Naive thymus-derived CD4-positive, alpha-beta T cell (primary cell): ENCODE results near the gene TOP3B. TPM values are rescaled to one million over a fixed set of nuclear protein-coding genes. Genes with fewer than 3 reads are reported as not detected.
"Not testable (repeated sequence)": the region's sequence is repeated elsewhere in the genome, so short reads cannot be mapped to it uniquely, and the experiment has no call there.

Experiments used
- ATAC-seq: fragments of 150-1000 bp; cut with Tn5 transposase; 2 replicates; pipeline ENCODE4 v1.10.0; 2021; ENCODE audit warnings: mild to moderate bottlenecking, moderate library complexity
- CTCF ChIA-PET: fragments of 350-600 bp; sonication (Branson Sonifier 250); formaldehyde crosslinking; loops from one replicate; lab custom pipeline; 2021; ENCODE audit warnings: antibody characterized with exemption; lab: Charles Lee
- POLR2A ChIA-PET: fragments of 350-600 bp; sonication (Branson Sonifier 250); formaldehyde crosslinking; loops from one replicate; lab custom pipeline; 2021; ENCODE audit warnings: antibody characterized with exemption, inconsistent platforms; lab: Charles Lee
- DNase-seq, 9 donors: peaks; one replicate each; pipeline versions ENCODE4 v3.0.0 to v3.0.0-alpha.2; 2020 to 2022; ENCODE audit warnings: mixed read lengths in 1 of 9
- H3K27ac ChIP-seq: one replicate; pipeline ENCODE4 v1.7.0; 2013; ENCODE audit warnings: mild to moderate bottlenecking, low read depth, low read length, moderate library complexity
- H3K27me3 ChIP-seq, 2 donors: one replicate each; pipeline ENCODE4 v1.7.0; 2013; ENCODE audit warnings: low read length in 2 of 2, mild to moderate bottlenecking in 2 of 2, moderate library complexity in 2 of 2; ENCODE audit not compliant: control insufficient read depth in 2 of 2, insufficient read depth in 2 of 2
- H3K36me3 ChIP-seq, 3 experiments: 1 replicate in 2 of 3; 2 replicates in 1 of 3; pipeline ENCODE4 v1.7.0; 2013; ENCODE audit warnings: low read length in 3 of 3, mild to moderate bottlenecking in 3 of 3, moderate library complexity in 1 of 3; ENCODE audit not compliant: insufficient read depth in 3 of 3, control insufficient read depth in 2 of 3
- H3K4me1 ChIP-seq, 2 donors: one replicate each; pipeline ENCODE4 v1.7.0; 2013; ENCODE audit warnings: low read length in 2 of 2, mild to moderate bottlenecking in 2 of 2, moderate library complexity in 1 of 2; ENCODE audit not compliant: control insufficient read depth in 2 of 2, insufficient read depth in 2 of 2
- H3K4me3 ChIP-seq: 2 replicates; pipeline ENCODE4 v1.7.0; 2013; ENCODE audit warnings: mild to moderate bottlenecking, low read length
- H3K9me3 ChIP-seq, 3 experiments: 1 replicate in 2 of 3; 2 replicates in 1 of 3; pipeline ENCODE4 v1.7.0; 2013; ENCODE audit warnings: low read length in 3 of 3; ENCODE audit not compliant: control insufficient read depth in 2 of 3
- H3K27ac Mint-ChIP-seq, 9 donors: one replicate each; pipeline ENCODE4 v1.8.0; 2020 to 2022; ENCODE audit warnings: mixed read lengths in 9 of 9, mild to moderate bottlenecking in 8 of 9, moderate library complexity in 5 of 9, inconsistent platforms in 2 of 9
- H3K27me3 Mint-ChIP-seq, 5 donors: one replicate each; pipeline ENCODE4 v1.8.0; 2021 to 2022; ENCODE audit warnings: mixed read lengths in 5 of 5, mild to moderate bottlenecking in 1 of 5
- H3K36me3 Mint-ChIP-seq, 5 donors: one replicate each; pipeline ENCODE4 v1.8.0; 2020 to 2022; ENCODE audit warnings: mixed read lengths in 5 of 5, mild to moderate bottlenecking in 3 of 5, inconsistent platforms in 1 of 5
- H3K4me1 Mint-ChIP-seq, 7 donors: one replicate each; pipeline ENCODE4 v1.8.0; 2020 to 2022; ENCODE audit warnings: mixed read lengths in 7 of 7, mild to moderate bottlenecking in 3 of 7, inconsistent platforms in 1 of 7
- H3K4me3 Mint-ChIP-seq, 10 donors: one replicate each; pipeline ENCODE4 v1.8.0; 2020 to 2022; ENCODE audit warnings: mild to moderate bottlenecking in 10 of 10, mixed read lengths in 10 of 10, moderate library complexity in 6 of 10, inconsistent platforms in 2 of 10
- H3K9me3 Mint-ChIP-seq, 11 donors: one replicate each; pipeline ENCODE4 v1.8.0; 2020 to 2022; ENCODE audit warnings: mixed read lengths in 11 of 11, mild to moderate bottlenecking in 4 of 11, inconsistent platforms in 1 of 11, moderate library complexity in 1 of 11
- intact Hi-C, 2 donors: fragments of 100-400 bp; cut with micrococcal nuclease; formaldehyde crosslinking; loops; one replicate each; pipeline ENCODE4 v1.15.1; 2023
- polyA plus RNA-seq, 2 donors: library from polyadenylated mRNA; unstranded; fragments of 300-500 nt; fragmentation: Illumina TruSeq; gene quantifications; one replicate each; pipeline ENCODE4 v1.2.3, GENCODE V29; 2021
- total RNA-seq, 6 experiments: library from RNA in 5 of 6; stranded (reverse) in 5 of 6; gene quantifications; 1 replicate in 5 of 6; 2 replicates in 1 of 6; pipeline ENCODE4 v1.2.3 and lab custom pipeline; 2021 to 2026

TOP3B gene
- total and polyA plus RNA-seq, 7 experiments from 2014 or later = 8.4 to 80.5 (median 49.5) TPM

GRCh38 chr22:21916309-21916918 is 66.2 kb downstream of the TOP3B start:
- Mint-ChIP-seq H3K4me1 (no peaks in the 10 kb centered on the region), H3K27ac (no peak overlapping the region), H3K4me3 (no peak overlapping the region), H3K27me3 (no peaks in the 10 kb centered on the region), H3K9me3 (no peaks in the 10 kb centered on the region), H3K36me3 (no peaks in the 10 kb centered on the region)
- ChIA-PET POLR2A (no interaction called here), CTCF (interaction anchor here (0.5 kb wide), 1 partner anchor 18 kb away, joined by 3 read pairs; no protein-coding TSS in a partner anchor)
- Histone ChIP-seq H3K36me3 (peaks cover 0 to 2% (median 0%) of the 10 kb centered on the region in 3 experiments), H3K27ac (no peak overlapping the region), H3K4me3 (no peak overlapping the region), H3K4me1 (no peaks in the 10 kb centered on the region), H3K9me3 (no peaks in the 10 kb centered on the region), H3K27me3 (no peaks in the 10 kb centered on the region)
- DNase-seq (no peak), ATAC-seq (no peak)
- intact Hi-C loops = no loop called here

GRCh38 chr22:21915624-21916308 is 66.8 kb downstream of the TOP3B start:
- Histone ChIP-seq H3K9me3 (no peaks in the 10 kb centered on the region), H3K36me3 (no peaks in the 10 kb centered on the region), H3K4me1 (no peaks in the 10 kb centered on the region), H3K4me3 (no peak overlapping the region), H3K27ac (no peak overlapping the region), H3K27me3 (no peaks in the 10 kb centered on the region)
- H3K4me1 Mint-ChIP-seq = no peaks in the 10 kb centered on the region
- ChIA-PET CTCF (interaction anchor here (0.5 kb wide), 1 partner anchor 19 kb away, joined by 3 read pairs; no protein-coding TSS in a partner anchor), POLR2A (no interaction called here)
- DNase-seq = no peak
- peak overlapping the region in 2 of 9 donors; percentile 9 to 72 for H3K27ac Mint-ChIP-seq
- H3K4me3 Mint-ChIP-seq = no peak overlapping the region
- ATAC-seq = no peak
- no peaks in the 10 kb centered on the region for H3K36me3 Mint-ChIP-seq
- H3K27me3 Mint-ChIP-seq = no peaks in the 10 kb centered on the region
- no peaks in the 10 kb centered on the region for H3K9me3 Mint-ChIP-seq
- intact Hi-C loops = no loop called here

- H3K27me3 Mint-ChIP-seq, H3K4me3 ChIP-seq, H3K27ac ChIP-seq, H3K4me3 Mint-ChIP-seq, POLR2A ChIA-PET, H3K36me3 ChIP-seq, CTCF ChIA-PET, H3K9me3 ChIP-seq, H3K27ac Mint-ChIP-seq, H3K4me1 ChIP-seq, intact Hi-C loops, H3K4me1 Mint-ChIP-seq, H3K36me3 Mint-ChIP-seq, H3K9me3 Mint-ChIP-seq, DNase-seq, H3K27me3 ChIP-seq, ATAC-seq: not testable (repeated sequence)
These were observed 68.4 kb downstream of the TOP3B start for GRCh38 chr22:21914033-21914642.

- CTCF ChIA-PET, ATAC-seq, POLR2A ChIA-PET: not testable (repeated sequence)
These were observed 72.2 kb downstream of the TOP3B start for GRCh38 chr22:21910367-21910766.

GRCh38 chr22:21909871-21910270 is 72.7 kb downstream of the TOP3B start:
- Mint-ChIP-seq H3K4me3 (no peak overlapping the region), H3K9me3 (no peaks in the 10 kb centered on the region), H3K27me3 (peaks cover 0 to 3% (median 0%) of the 10 kb centered on the region in 5 donors), H3K4me1 (no peaks in the 10 kb centered on the region), H3K36me3 (peaks cover 0 to 4% (median 0%) of the 10 kb centered on the region in 5 donors), H3K27ac (peak overlapping the region in 1 of 9 donors; percentile 16)
- Histone ChIP-seq H3K4me3 (no peak overlapping the region), H3K4me1 (no peaks in the 10 kb centered on the region), H3K36me3 (no peaks in the 10 kb centered on the region), H3K9me3 (no peaks in the 10 kb centered on the region), H3K27me3 (no peaks in the 10 kb centered on the region), H3K27ac (no peak overlapping the region)
- intact Hi-C loops = no loop called here
- POLR2A ChIA-PET = no interaction called here
- DNase-seq (no peak), ATAC-seq (no peak)
- CTCF ChIA-PET = no interaction called here

More at GRCh38 chr22:21910367-21910766, 72.2 kb downstream of the TOP3B start:
- H3K9me3 ChIP-seq, H3K36me3 ChIP-seq, intact Hi-C loops, H3K36me3 Mint-ChIP-seq, H3K4me3 ChIP-seq, H3K9me3 Mint-ChIP-seq, H3K27me3 Mint-ChIP-seq, H3K27ac Mint-ChIP-seq, H3K27me3 ChIP-seq, DNase-seq, H3K27ac ChIP-seq, H3K4me3 Mint-ChIP-seq, H3K4me1 Mint-ChIP-seq, H3K4me1 ChIP-seq: not testable (repeated sequence)

- ATAC-seq = no peak
These were observed 74.7 kb downstream of the TOP3B start for GRCh38 chr22:21907638-21908522.

More at GRCh38 chr22:21907638-21908522, 74.7 kb downstream of the TOP3B start:
- DNase-seq = no peak
- Histone ChIP-seq H3K27ac (no peak overlapping the region), H3K9me3 (no peaks in the 10 kb centered on the region), H3K27me3 (no peaks in the 10 kb centered on the region), H3K36me3 (no peaks in the 10 kb centered on the region), H3K4me3 (no peak overlapping the region), H3K4me1 (no peaks in the 10 kb centered on the region)
- ChIA-PET POLR2A (interaction anchor here (1.4 kb wide), 1 partner anchor 11 kb away, joined by 3 read pairs; no protein-coding TSS in a partner anchor), CTCF (no interaction called here)
- Mint-ChIP-seq H3K27me3 (peaks cover 0 to 5% (median 0%) of the 10 kb centered on the region in 5 donors), H3K36me3 (peaks cover 0 to 10% (median 0%) of the 10 kb centered on the region in 5 donors), H3K4me1 (no peaks in the 10 kb centered on the region), H3K4me3 (no peak overlapping the region), H3K27ac (no peak overlapping the region), H3K9me3 (no peaks in the 10 kb centered on the region)
- intact Hi-C loops = no loop called here
